Activated CD8-positive, alpha-beta T cell treated with anti-CD3 and anti-CD28 coated beads, Interleukin-2, amount 10 ng/mL, durations not matched to agents 7 days and 5 days (primary cell): ENCODE data around the gene SMIM44. TPM values are rescaled to one million over a fixed set of nuclear protein-coding genes. Genes with fewer than 3 reads are reported as not detected.

Experiments
- ATAC-seq: fragments of 150-1000 bp; cut with Tn5 transposase; one replicate; pipeline ENCODE4 v1.10.0; 2021; ENCODE audit warnings: moderate library complexity
- CTCF ChIA-PET: fragments of 350-600 bp; sonication (Branson Sonifier 250); formaldehyde crosslinking; loops from one replicate; lab custom pipeline; 2021; ENCODE audit warnings: antibody characterized with exemption; lab: Charles Lee
- POLR2A ChIA-PET: fragments of 350-600 bp; sonication (Branson Sonifier 250); formaldehyde crosslinking; loops from one replicate; lab custom pipeline; 2021; ENCODE audit warnings: antibody characterized with exemption; lab: Charles Lee
- DNase-seq: peaks from one replicate; pipeline ENCODE4 v3.0.0-alpha.2; 2020
- H3K27ac Mint-ChIP-seq: one replicate; pipeline ENCODE4 v1.8.0; 2021; ENCODE audit warnings: mild to moderate bottlenecking, mixed read lengths
- H3K27me3 Mint-ChIP-seq: one replicate; pipeline ENCODE4 v1.8.0; 2021; ENCODE audit warnings: low read depth, mixed read lengths
- H3K36me3 Mint-ChIP-seq: one replicate; pipeline ENCODE4 v1.8.0; 2021; ENCODE audit warnings: low read depth, mixed read lengths
- H3K4me1 Mint-ChIP-seq: one replicate; pipeline ENCODE4 v1.8.0; 2021; ENCODE audit warnings: low read depth, mixed read lengths
- H3K4me3 Mint-ChIP-seq: one replicate; pipeline ENCODE4 v1.8.0; 2021; ENCODE audit warnings: mild to moderate bottlenecking, mixed read lengths
- H3K9me3 Mint-ChIP-seq: one replicate; pipeline ENCODE4 v1.8.0; 2022; ENCODE audit warnings: mixed read lengths; ENCODE audit not compliant: insufficient read depth
- total RNA-seq, 2 experiments: library from RNA; stranded (reverse); gene quantifications; one replicate each; pipeline ENCODE4 v1.2.3, GENCODE V29; 2021

SMIM44 gene
- total RNA-seq, 2 experiments from 2014 or later = not detected

GRCh38 chr19:3524078-3524842, 41.0 kb upstream of the SMIM44 start:
- H3K36me3 Mint-ChIP-seq = peaks cover 20% of the 10 kb centered on the region
- no peaks in the 10 kb centered on the region for H3K27me3 Mint-ChIP-seq
- no peak overlapping the region for H3K4me3 Mint-ChIP-seq
- H3K4me1 Mint-ChIP-seq = peaks cover 3% of the 10 kb centered on the region
- H3K9me3 Mint-ChIP-seq = no peaks in the 10 kb centered on the region
- CTCF ChIA-PET = no interaction called here
- no peak overlapping the region for H3K27ac Mint-ChIP-seq
- no peak for ATAC-seq
- DNase-seq = no peak
- POLR2A ChIA-PET = no interaction called here

GRCh38 chr19:3523361-3524077, 40.3 kb upstream of the SMIM44 start:
- peaks cover 24% of the 10 kb centered on the region for H3K36me3 Mint-ChIP-seq
- H3K4me3 Mint-ChIP-seq = no peak overlapping the region
- peaks cover 3% of the 10 kb centered on the region for H3K4me1 Mint-ChIP-seq
- H3K27me3 Mint-ChIP-seq = no peaks in the 10 kb centered on the region
- POLR2A ChIA-PET = no interaction called here
- no peak overlapping the region for H3K27ac Mint-ChIP-seq
- DNase-seq (no peak), ATAC-seq (no peak)
- H3K9me3 Mint-ChIP-seq = no peaks in the 10 kb centered on the region
- CTCF ChIA-PET = no interaction called here

- CTCF ChIA-PET = no interaction called here
- Mint-ChIP-seq H3K4me1 (peaks cover 3% of the 10 kb centered on the region), H3K27ac (no peak overlapping the region), H3K4me3 (no peak overlapping the region), H3K36me3 (peaks cover 25% of the 10 kb centered on the region), H3K9me3 (no peaks in the 10 kb centered on the region), H3K27me3 (no peaks in the 10 kb centered on the region)
- ATAC-seq = no peak
- DNase-seq = no peak
- POLR2A ChIA-PET = no interaction called here
Observed at GRCh38 chr19:3522421-3523360, 39.5 kb upstream of the SMIM44 start.

GRCh38 chr19:3521104-3521445, 37.8 kb upstream of the SMIM44 start:
- ATAC-seq (no peak), DNase-seq (no peak)
- Mint-ChIP-seq H3K4me1 (peaks cover 15% of the 10 kb centered on the region), H3K9me3 (no peaks in the 10 kb centered on the region), H3K27me3 (no peaks in the 10 kb centered on the region), H3K27ac (peak overlapping the region; percentile 5), H3K4me3 (no peak overlapping the region), H3K36me3 (peaks cover 22% of the 10 kb centered on the region)
- ChIA-PET POLR2A (no interaction called here), CTCF (no interaction called here)

GRCh38 chr19:3520166-3521103, 37.2 kb upstream of the SMIM44 start:
- ChIA-PET POLR2A (no interaction called here), CTCF (no interaction called here)
- no peaks in the 10 kb centered on the region for H3K9me3 Mint-ChIP-seq
- H3K27me3 Mint-ChIP-seq = no peaks in the 10 kb centered on the region
- DNase-seq (no peak), ATAC-seq (no peak)
- no peak overlapping the region for H3K27ac Mint-ChIP-seq
- H3K4me3 Mint-ChIP-seq = no peak overlapping the region
- peaks cover 22% of the 10 kb centered on the region for H3K36me3 Mint-ChIP-seq
- H3K4me1 Mint-ChIP-seq = peaks cover 21% of the 10 kb centered on the region

GRCh38 chr19:3519126-3519525, 35.9 kb upstream of the SMIM44 start:
- ChIA-PET POLR2A (no interaction called here), CTCF (no interaction called here)
- H3K36me3 Mint-ChIP-seq = peaks cover 19% of the 10 kb centered on the region
- H3K27ac Mint-ChIP-seq = no peak overlapping the region
- H3K4me3 Mint-ChIP-seq = no peak overlapping the region
- H3K27me3 Mint-ChIP-seq = no peaks in the 10 kb centered on the region
- ATAC-seq (no peak), DNase-seq (no peak)
- H3K9me3 Mint-ChIP-seq = no peaks in the 10 kb centered on the region
- H3K4me1 Mint-ChIP-seq = peaks cover 27% of the 10 kb centered on the region

- ChIA-PET POLR2A (no interaction called here), CTCF (no interaction called here)
- Mint-ChIP-seq H3K4me1 (peaks cover 28% of the 10 kb centered on the region), H3K9me3 (no peaks in the 10 kb centered on the region), H3K36me3 (peaks cover 16% of the 10 kb centered on the region), H3K27ac (no peak overlapping the region), H3K27me3 (no peaks in the 10 kb centered on the region), H3K4me3 (no peak overlapping the region)
- DNase-seq (no peak), ATAC-seq (no peak)
Observed at GRCh38 chr19:3518659-3519058, 35.4 kb upstream of the SMIM44 start.

GRCh38 chr19:3518255-3518654, 35.0 kb upstream of the SMIM44 start:
- ChIA-PET CTCF (no interaction called here), POLR2A (no interaction called here)
- H3K4me1 Mint-ChIP-seq = peaks cover 28% of the 10 kb centered on the region
- DNase-seq (no peak), ATAC-seq (no peak)
- no peak overlapping the region for H3K27ac Mint-ChIP-seq
- no peaks in the 10 kb centered on the region for H3K9me3 Mint-ChIP-seq
- H3K36me3 Mint-ChIP-seq = peaks cover 16% of the 10 kb centered on the region
- no peaks in the 10 kb centered on the region for H3K27me3 Mint-ChIP-seq
- no peak overlapping the region for H3K4me3 Mint-ChIP-seq

- Mint-ChIP-seq H3K4me1 (peaks cover 28% of the 10 kb centered on the region), H3K9me3 (no peaks in the 10 kb centered on the region), H3K4me3 (no peak overlapping the region), H3K36me3 (peaks cover 16% of the 10 kb centered on the region), H3K27me3 (no peaks in the 10 kb centered on the region), H3K27ac (no peak overlapping the region)
- POLR2A ChIA-PET = no interaction called here
- DNase-seq (no peak), ATAC-seq (no peak)
- CTCF ChIA-PET = no interaction called here
Observed at GRCh38 chr19:3517638-3518037, 34.4 kb upstream of the SMIM44 start.

- H3K36me3 Mint-ChIP-seq = peaks cover 13% of the 10 kb centered on the region
- peaks cover 28% of the 10 kb centered on the region for H3K4me1 Mint-ChIP-seq
- no peak overlapping the region for H3K4me3 Mint-ChIP-seq
- DNase-seq = peak; percentile 33
- H3K9me3 Mint-ChIP-seq = no peaks in the 10 kb centered on the region
- ChIA-PET CTCF (interaction anchor here (0.5 kb wide), 1 partner anchor 32 kb away, joined by 3 read pairs; no protein-coding TSS in a partner anchor), POLR2A (interaction anchor here (0.8 kb wide), 1 partner anchor 187 kb away, joined by 3 read pairs; no protein-coding TSS in a partner anchor)
- no peaks in the 10 kb centered on the region for H3K27me3 Mint-ChIP-seq
- no peak for ATAC-seq
- H3K27ac Mint-ChIP-seq = no peak overlapping the region
Observed at GRCh38 chr19:3516675-3517207, 33.5 kb upstream of the SMIM44 start.
